NCI-H345 treated with DMSO at 0.1 percent for 48 hours (cell line): ENCODE results near the gene SEPTIN10.
"Not testable (repeated sequence)": the region's sequence is repeated elsewhere in the genome, so short reads cannot be mapped to it uniquely, and the experiment has no call there.

Source experiments
- DNase-seq: peaks from one replicate; lab custom pipeline; 2025; ENCODE audit not compliant: unreplicated experiment; lab: John Stamatoyannopoulos, UW

Gene SEPTIN10

GRCh38 chr2:109607766-109608165 lies 6.0 kb downstream of the SEPTIN10 start:
- DNase-seq: no peak

- no peak for DNase-seq
Measured at GRCh38 chr2:109604597-109604996, 9.2 kb downstream of the SEPTIN10 start.

DNA sequence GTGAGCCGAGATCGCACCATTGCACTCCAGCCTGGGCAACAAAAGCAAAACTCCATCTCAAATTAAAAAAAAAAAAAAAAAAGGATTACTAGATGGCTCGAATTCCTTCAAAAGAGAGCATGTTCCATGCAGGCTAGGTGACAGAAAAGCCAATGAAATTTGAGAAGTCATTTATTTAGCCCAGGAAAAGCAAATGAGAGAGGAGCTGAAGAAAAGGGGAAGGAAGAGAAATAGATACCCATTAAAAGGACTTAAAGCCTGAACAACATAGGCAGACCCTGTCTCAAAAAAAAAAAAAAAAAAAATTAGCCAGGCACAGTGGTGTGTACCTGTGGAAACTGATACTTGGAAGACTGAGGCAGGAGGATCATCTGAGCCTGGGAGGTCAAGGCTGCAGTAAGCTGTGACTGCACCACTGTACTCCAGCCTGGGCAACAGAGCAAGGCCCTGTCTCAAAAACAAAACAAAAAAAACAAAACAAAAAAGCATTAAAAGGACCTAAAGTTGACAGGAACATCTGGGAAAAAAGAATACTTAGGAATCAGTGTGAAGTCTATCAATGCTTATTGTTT lies 11.1 kb downstream of the SEPTIN10 start:
- no peak for DNase-seq

DNA sequence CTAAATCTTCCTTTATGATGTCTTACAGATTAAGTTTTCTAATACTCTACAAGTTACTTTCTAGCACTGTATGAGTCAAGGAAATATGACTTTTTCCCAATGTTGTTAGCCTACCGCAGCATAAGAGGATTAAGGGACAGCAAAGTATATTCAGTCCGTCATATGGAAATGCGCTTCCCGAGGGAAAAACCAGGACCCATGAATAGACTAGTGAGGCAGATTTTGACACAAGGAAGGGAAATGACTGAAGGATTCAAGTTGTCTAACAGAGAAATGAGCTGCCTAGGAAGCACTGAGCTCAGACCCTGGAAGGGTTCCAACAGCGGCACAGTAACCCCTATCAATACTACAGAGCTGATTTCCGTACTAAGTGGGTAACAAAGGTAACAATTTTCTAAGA lies 12.0 kb downstream of the SEPTIN10 start:
- DNase-seq: no peak

DNA sequence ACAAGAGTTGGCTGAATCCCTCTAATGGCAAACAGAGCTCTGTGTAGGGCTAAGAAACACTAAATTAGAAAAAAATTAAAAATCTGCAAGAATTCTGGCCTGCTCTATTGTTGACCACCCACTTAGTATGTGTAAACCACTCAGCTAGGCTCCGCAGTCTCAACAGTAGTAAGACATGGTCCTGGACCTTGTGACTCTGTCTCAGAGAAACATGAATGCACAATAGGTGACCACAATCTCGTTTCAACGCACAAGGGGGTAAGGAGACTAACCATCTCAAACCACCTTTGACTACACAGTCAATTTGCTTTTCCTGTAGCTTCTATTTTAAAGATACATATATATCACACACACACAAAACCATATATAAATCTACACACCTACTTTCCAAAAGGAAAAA lies 16.5 kb downstream of the SEPTIN10 start:
- no peak for DNase-seq

GRCh38 chr2:109595644-109596043 lies 18.1 kb downstream of the SEPTIN10 start:
- no peak for DNase-seq

- no peak for DNase-seq
Measured at GRCh38 chr2:109594246-109594885, 19.4 kb downstream of the SEPTIN10 start.

DNA sequence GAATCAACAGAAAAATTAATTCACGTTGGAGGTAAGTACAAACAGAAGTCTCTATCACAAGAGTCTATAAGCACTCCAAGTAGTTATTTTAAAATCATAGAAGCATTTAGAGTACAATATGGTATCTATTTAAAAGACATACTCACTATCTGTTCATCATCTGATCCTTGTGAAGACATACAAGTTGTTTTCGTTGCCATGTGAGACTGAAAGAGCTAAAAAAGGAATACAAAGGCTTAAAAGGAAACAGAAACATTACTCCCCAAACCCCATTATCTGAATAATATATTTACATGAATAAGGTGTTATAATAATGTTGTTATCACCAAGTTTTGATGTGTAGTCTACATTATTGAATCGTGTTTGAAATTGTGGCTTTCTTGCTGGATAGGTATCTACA lies 20.9 kb downstream of the SEPTIN10 start:
- DNase-seq: no peak

DNA sequence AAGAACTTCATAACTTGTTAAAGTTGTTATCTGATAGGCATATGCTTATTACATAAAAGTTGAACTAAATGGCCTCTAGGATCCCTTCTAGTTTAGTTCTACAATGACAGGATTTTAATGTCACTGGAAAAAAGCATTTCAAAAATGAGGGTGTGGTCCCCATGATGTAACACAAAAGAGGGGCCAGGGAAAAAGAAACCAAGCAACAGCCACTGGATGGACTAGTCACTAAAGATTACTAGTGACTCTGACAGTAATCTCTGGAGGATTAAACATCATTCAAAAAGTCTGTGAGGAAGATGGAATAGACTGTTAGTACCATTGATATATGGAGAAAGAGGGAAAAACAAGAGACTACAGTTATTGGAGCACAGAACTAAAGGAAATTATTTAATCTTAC lies 22.6 kb downstream of the SEPTIN10 start:
- no peak for DNase-seq

- DNase-seq: no peak
Measured at GRCh38 chr2:109586687-109587086, 27.1 kb downstream of the SEPTIN10 start.

DNA sequence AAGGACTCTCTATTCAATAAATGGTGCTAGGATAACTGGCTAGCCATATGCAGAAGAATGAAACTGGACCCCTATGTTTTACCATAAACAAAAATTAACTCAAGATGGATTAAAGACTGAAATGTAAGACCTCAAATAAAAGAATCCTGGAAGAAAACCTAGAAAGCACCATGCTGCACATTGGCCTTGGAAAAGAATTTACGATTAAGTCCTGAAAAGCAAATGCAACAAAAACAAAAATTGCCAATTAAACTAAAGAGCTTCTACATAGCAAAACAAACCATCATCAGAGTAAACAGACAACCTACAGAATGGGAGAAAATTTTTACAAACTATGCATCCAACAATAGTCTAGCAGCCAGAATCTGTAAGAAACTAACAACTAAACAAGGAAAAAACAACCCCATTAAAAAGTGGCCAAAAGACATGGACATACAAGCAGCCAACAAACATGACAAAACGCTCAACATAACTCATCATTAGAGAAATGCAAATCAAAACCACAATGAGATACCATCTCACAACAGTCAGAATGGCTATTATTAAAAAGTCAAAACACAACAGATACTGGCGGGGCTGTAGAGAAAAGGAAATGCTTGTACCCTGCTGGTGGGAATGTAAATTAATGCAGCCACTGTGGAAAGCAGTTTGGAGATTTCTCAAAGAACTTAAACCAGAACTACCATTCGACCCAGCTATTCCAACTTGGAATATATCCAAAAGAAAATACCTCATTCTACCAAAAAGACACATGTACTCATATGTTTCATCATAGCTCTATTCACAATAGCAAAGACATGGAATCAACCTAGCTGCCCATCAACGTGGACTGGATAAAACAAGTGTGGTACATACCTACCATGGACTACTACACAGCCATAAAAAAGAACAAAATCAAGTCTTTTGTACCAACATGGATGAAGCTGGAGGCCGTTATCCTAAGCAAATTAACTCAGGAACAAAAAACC lies 30.6 kb downstream of the SEPTIN10 start:
- no peak for DNase-seq

DNA sequence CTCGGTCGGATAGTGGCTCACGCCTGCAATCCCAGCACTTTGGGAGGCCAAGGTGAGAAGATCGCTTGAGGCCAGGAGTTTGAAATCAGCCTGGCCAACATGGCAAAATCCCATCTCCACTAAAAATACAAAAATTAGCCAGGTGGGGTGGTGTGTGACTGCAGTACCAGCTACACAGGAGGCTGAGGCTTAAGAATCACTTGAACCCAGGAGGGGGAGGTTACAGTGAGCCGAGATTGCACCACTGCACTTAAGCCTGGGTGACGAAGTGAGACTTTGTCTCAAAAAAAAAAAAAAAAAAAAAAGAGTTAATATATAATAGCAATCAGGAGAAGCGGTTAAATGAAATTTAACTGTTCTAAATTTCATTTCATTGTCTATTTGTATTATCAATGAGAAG lies 36.1 kb downstream of the SEPTIN10 start:
- DNase-seq: not testable (repeated sequence)

DNA sequence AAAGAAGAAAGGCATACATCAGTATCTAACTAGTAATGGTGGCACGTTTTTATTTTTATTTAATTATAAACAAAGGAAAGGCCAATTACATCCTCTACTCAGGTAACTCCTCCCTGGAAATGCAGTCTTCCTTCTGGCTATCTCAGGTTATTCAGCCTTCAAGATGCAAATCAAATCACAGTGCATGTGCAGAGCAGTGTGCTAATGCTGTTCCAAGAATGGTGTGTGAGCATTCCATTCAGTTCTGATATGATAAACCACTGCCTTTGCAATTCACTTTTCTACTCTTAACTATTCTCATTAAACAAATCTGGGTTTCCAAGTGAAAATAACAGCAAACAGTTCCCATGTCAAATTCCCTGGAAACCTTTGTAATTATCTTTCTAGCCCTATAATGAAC lies 38.4 kb downstream of the SEPTIN10 start:
- DNase-seq: no peak

GRCh38 chr2:109563980-109564550 lies 49.7 kb downstream of the SEPTIN10 start:
- DNase-seq: no peak

DNA sequence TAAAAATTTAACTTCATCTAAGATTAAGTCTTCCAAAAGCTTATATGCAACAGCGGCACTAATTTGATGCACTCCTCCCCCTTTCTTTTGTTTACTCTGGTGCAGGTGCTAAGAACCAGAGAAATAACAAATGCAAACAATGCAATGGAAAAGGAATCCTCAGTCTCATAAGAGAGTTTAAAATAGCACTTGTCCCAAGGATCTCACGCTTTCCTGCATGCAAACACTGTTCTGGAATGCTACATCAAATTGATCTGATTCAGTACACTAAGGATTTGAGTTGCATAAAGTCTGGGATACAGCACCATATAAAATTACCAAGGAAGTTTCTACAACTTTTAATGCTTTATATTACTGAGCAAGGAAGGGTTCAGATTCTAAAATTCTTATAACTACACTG lies 50.5 kb downstream of the SEPTIN10 start:
- no peak for DNase-seq

DNA sequence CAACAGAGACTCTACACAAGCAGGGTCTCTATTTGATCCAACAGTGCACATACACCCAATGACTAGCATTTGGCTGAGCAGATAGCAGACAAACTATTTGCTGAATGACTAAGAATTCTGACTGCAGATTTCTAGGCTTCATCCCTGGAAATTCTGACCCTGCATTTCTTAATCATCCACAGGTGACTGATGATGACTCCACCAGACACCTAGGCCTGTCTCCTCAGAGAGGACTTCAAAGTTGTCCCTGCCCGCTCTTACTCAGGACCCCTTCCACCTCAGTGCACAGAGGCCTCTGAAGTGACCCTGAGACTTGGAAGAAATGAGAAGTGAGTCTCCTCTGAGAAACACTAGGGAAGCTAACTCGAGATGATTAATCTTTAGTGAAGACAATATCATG lies 51.3 kb downstream of the SEPTIN10 start:
- no peak for DNase-seq

- no peak for DNase-seq
Measured at GRCh38 chr2:109560265-109560664, 53.5 kb downstream of the SEPTIN10 start.

DNA sequence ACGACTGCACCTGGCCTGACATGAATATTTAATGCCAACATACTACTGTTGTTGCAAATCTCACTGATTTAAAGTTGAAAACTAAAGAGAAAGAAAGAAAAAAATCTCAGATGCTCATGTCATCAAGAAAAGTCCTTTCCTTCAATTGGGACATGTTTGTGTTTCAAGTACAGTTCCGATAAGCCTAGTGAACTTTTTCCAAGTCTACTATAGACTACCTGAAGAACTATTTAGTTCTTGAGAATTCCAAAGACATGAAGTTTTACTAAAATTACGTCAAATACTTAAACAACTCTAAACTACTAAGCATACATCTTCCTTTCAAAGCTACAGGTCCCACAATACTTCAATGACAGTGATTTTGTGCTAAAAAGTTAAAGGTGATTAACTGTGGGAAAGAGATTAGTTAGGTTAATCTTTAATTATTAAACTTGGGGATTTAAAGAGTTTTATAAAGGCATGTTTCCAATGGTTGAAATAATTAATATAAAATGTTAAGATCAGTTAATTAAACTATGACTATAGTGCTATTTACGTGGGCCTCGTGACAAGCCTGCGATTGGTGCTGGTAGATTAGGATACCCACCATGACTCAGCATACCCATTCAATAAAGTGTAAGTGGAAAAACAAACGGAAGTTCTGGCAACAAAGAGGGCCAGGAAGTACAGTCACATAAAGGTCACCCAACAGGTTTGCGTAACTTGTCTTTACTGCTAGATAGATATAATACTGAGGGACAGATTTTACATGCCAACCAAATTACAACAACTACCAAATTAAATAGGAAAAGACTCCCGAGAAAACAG lies 55.5 kb downstream of the SEPTIN10 start:
- no peak for DNase-seq

GRCh38 chr2:109557309-109557708 lies 56.5 kb downstream of the SEPTIN10 start:
- no peak for DNase-seq

GRCh38 chr2:109555346-109555900 lies 58.3 kb downstream of the SEPTIN10 start:
- DNase-seq: no peak

GRCh38 chr2:109554758-109555157 lies 59.0 kb downstream of the SEPTIN10 start:
- no peak for DNase-seq
